Heart left ventricle (tissue), 13 donors: ENCODE measurements around the gene ATRNL1.

Source experiments
- POLR2A ChIP-seq, 2 donors: fragments of 450-650 bp; IDR thresholded peaks; one replicate each; pipeline ENCODE4 v1.6.1; 2017; ENCODE audit warnings: antibody characterized with exemption in 2 of 2, mild to moderate bottlenecking in 2 of 2, moderate library complexity in 2 of 2
- TF ChIP-seq, protein P1 (sequence below), 12 donors: fragments of 200-600 bp; sonication (generic) in 4 of 12; IDR thresholded peaks; one replicate each; pipeline versions ENCODE4 v1.5.0 to v1.8.0; 2018 to 2022; ENCODE audit warnings: antibody characterized with exemption in 12 of 12, mild to moderate bottlenecking in 5 of 12
- donor health status: ischemic (EF 13 %, LVEDD 7.1; RV severe dilation, severe dysfunction).
- donor health status: DM: no; HTN: yes; CAD: no.
- donor health status: DM: no; HTN: no; CAD: no.
- donor health status: ischemic (EF 25% LVEDD 6.9; RV normal size, moderate dysfunction).
- donor health status: ischemic (EF 25% LVEDD 5.7; RV mildly dilated, moderate dysfunction).
- donor health status: ischemic (EF 35%, LVEDD 5.7; RV mildly dilated, moderate dysfunction).
- donor health status: nonischemic (EF 11% LVEDD 7.7; RV severe dilation, severe dysfunction).
- donor health status: DM: yes; HTN: yes; CAD: no.
- donor health status: PGD.
- donor health status: ischemic (EF 29% LVEDD 5.4; RV normal size, mild dysfunction).
- donor health status: nonischemic (EF 23%, LVEDD 6.1; RV moderate dilation, normal function).

DNA sequence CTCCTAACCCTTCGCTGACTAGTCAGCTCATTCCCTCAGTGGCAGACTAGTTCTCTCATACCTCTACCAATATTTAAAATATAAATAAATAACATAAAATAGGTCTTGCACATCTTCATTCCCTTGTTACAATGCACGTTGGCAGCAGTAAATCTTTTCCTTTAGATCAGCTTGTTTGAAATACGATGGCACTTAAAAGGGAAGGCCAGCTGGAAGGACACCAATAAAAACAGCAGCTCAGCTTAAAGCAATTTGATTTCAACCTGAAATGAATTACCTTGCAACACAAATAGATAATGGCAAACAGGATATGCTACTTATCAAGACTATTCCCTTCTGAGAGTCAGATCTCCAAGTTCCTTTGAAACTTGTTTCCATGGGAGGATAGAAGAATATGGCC, 858.1 kb downstream of the ATRNL1 start:
- TF ChIP-seq, protein P1, sequence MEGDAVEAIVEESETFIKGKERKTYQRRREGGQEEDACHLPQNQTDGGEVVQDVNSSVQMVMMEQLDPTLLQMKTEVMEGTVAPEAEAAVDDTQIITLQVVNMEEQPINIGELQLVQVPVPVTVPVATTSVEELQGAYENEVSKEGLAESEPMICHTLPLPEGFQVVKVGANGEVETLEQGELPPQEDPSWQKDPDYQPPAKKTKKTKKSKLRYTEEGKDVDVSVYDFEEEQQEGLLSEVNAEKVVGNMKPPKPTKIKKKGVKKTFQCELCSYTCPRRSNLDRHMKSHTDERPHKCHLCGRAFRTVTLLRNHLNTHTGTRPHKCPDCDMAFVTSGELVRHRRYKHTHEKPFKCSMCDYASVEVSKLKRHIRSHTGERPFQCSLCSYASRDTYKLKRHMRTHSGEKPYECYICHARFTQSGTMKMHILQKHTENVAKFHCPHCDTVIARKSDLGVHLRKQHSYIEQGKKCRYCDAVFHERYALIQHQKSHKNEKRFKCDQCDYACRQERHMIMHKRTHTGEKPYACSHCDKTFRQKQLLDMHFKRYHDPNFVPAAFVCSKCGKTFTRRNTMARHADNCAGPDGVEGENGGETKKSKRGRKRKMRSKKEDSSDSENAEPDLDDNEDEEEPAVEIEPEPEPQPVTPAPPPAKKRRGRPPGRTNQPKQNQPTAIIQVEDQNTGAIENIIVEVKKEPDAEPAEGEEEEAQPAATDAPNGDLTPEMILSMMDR (IDR thresholded peaks at IDR 0.05), result no peak
- TF ChIP-seq POLR2A (IDR thresholded peaks at IDR 0.05), result no peak
